ENCODE results near the gene AJAP1.

The AJAP1 gene

DNA sequence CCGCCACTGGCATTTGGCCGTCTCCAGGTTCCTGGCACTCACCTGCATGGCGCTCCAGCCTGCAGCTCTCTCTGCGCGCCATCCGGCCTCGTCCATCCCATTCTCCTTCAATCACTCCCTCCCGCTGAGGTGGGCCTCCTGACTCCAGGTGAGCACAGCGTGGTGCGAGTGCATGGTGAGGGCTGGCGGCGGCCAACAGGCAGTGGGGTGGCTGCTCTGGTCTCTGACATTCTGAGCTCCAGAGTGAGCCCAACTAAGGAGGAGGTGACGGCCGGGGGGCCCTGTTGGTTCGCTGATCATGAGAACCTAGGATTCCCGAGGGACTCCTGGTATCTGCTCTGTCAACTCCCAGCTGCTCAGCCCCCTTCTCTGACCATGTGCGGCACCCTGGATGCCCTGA, 130.4 kb downstream of the AJAP1 start (continued):
- TF ChIP-seq ZNF529 (tag by site-specific recombination; IDR thresholded peaks at IDR 0.05; ENCODE audit: insufficient replicate concordance), result no peak
- TF ChIP-seq SCRT2 (tag by site-specific recombination; IDR thresholded peaks at IDR 0.05), result no peak
- TF ChIP-seq HOXC10 (CRISPR knock-in tag; IDR thresholded peaks at IDR 0.05), result no peak
- TF ChIP-seq GLI2 (tag by site-specific recombination; IDR thresholded peaks at IDR 0.05; ENCODE audit: borderline replicate concordance, low read depth), result no peak
- no peak for TF ChIP-seq ZNF623 (tag by site-specific recombination; IDR thresholded peaks at IDR 0.05)
- no peak for TF ChIP-seq ZNF571 (tag by site-specific recombination; IDR thresholded peaks at IDR 0.05)
- TF ChIP-seq ZNF223 (tag by site-specific recombination; IDR thresholded peaks at IDR 0.05), result no peak
- no peak for TF ChIP-seq SP2 (tag by site-specific recombination; IDR thresholded peaks at IDR 0.05)
- TF ChIP-seq, protein P1, sequence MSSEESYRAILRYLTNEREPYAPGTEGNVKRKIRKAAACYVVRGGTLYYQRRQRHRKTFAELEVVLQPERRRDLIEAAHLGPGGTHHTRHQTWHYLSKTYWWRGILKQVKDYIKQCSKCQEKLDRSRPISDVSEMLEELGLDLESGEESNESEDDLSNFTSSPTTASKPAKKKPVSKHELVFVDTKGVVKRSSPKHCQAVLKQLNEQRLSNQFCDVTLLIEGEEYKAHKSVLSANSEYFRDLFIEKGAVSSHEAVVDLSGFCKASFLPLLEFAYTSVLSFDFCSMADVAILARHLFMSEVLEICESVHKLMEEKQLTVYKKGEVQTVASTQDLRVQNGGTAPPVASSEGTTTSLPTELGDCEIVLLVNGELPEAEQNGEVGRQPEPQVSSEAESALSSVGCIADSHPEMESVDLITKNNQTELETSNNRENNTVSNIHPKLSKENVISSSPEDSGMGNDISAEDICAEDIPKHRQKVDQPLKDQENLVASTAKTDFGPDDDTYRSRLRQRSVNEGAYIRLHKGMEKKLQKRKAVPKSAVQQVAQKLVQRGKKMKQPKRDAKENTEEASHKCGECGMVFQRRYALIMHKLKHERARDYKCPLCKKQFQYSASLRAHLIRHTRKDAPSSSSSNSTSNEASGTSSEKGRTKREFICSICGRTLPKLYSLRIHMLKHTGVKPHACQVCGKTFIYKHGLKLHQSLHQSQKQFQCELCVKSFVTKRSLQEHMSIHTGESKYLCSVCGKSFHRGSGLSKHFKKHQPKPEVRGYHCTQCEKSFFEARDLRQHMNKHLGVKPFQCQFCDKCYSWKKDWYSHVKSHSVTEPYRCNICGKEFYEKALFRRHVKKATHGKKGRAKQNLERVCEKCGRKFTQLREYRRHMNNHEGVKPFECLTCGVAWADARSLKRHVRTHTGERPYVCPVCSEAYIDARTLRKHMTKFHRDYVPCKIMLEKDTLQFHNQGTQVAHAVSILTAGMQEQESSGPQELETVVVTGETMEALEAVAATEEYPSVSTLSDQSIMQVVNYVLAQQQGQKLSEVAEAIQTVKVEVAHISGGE (tag by site-specific recombination; conservative IDR thresholded peaks at IDR 0.05; ENCODE audit: low read depth), result no peak

DNA sequence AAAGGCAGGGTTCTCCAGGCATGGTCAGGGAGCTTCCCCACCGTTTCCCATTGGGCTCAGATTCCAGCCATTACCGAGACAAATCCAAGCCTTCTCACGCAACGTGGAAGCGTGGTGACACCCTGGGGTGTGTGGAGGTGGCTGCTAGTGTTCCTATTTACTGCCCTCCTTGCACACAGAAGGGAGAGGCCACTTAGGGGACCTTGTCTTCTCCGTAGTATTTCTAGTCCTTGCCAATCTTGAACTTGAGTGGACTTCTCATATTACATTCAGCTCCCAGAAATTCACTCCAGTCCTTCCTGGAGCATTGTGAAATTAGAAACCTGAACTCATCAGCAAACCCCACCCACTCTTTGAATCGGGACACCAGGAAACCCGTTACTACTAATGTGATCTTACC, 131.6 kb downstream of the AJAP1 start:
- CTCF ChIA-PET, result no interaction called here
- TF ChIP-seq ZNF560 (tag by site-specific recombination; IDR thresholded peaks at IDR 0.05; ENCODE audit: borderline replicate concordance) (no peak), TCF7L2 (IDR thresholded peaks at IDR 0.05; ENCODE audit: borderline replicate concordance, low read depth, low read length) (no peak), SETDB1 (IDR thresholded peaks at IDR 0.05; ENCODE audit: insufficient read length, low read length) (no peak), ZNF768 (tag by site-specific recombination; IDR thresholded peaks at IDR 0.05) (no peak), ZNF610 (tag by site-specific recombination; IDR thresholded peaks at IDR 0.05; ENCODE audit: borderline replicate concordance) (no peak), ZNF214 (tag by site-specific recombination; IDR thresholded peaks at IDR 0.05; ENCODE audit: borderline replicate concordance) (no peak), ZBTB1 (tag by site-specific recombination; IDR thresholded peaks at IDR 0.05) (no peak), GLI4 (tag by site-specific recombination; IDR thresholded peaks at IDR 0.05) (no peak)
- TF ChIP-seq, protein P2, sequence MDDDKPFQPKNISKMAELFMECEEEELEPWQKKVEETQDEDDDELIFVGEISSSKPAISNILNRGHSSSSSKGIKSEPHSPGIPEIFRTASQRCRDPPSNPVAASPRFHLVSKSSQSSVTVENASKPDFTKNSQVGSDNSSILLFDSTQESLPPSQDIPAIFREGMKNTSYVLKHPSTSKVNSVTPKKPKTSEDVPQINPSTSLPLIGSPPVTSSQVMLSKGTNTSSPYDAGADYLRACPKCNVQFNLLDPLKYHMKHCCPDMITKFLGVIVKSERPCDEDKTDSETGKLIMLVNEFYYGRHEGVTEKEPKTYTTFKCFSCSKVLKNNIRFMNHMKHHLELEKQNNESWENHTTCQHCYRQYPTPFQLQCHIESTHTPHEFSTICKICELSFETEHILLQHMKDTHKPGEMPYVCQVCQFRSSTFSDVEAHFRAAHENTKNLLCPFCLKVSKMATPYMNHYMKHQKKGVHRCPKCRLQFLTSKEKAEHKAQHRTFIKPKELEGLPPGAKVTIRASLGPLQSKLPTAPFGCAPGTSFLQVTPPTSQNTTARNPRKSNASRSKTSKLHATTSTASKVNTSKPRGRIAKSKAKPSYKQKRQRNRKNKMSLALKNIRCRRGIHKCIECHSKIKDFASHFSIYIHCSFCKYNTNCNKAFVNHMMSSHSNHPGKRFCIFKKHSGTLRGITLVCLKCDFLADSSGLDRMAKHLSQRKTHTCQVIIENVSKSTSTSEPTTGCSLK (tag by site-specific recombination; IDR thresholded peaks at IDR 0.05), result no peak
- TF ChIP-seq, protein P1 (tag by site-specific recombination; conservative IDR thresholded peaks at IDR 0.05; ENCODE audit: low read depth), result no peak
- TF ChIP-seq, protein P3, sequence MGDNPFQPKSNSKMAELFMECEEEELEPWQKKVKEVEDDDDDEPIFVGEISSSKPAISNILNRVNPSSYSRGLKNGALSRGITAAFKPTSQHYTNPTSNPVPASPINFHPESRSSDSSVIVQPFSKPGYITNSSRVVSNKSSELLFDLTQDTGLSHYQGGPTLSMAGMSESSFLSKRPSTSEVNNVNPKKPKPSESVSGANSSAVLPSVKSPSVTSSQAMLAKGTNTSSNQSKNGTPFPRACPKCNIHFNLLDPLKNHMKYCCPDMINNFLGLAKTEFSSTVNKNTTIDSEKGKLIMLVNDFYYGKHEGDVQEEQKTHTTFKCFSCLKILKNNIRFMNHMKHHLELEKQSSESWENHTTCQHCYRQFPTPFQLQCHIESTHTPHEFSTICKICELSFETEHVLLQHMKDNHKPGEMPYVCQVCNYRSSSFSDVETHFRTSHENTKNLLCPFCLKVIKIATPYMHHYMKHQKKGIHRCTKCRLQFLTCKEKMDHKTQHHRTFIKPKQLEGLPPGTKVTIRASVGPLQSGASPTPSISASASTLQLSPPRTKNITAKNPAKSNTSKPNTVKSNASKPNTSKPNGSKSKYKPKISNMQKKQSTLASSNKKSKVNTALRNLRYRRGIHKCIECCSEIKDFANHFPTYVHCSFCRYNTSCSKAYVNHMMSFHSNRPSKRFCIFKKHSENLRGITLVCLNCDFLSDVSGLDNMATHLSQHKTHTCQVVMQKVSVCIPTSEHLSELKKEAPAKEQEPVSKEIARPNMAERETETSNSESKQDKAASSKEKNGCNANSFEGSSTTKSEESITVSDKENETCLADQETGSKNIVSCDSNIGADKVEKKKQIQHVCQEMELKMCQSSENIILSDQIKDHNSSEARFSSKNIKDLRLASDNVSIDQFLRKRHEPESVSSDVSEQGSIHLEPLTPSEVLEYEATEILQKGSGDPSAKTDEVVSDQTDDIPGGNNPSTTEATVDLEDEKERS (tag by site-specific recombination; IDR thresholded peaks at IDR 0.05), result no peak
- TF ChIP-seq, protein P4, sequence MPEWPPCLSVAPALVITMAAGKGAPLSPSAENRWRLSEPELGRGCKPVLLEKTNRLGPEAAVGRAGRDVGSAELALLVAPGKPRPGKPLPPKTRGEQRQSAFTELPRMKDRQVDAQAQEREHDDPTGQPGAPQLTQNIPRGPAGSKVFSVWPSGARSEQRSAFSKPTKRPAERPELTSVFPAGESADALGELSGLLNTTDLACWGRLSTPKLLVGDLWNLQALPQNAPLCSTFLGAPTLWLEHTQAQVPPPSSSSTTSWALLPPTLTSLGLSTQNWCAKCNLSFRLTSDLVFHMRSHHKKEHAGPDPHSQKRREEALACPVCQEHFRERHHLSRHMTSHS (tag by site-specific recombination; IDR thresholded peaks at IDR 0.05), result no peak
- Histone ChIP-seq H3K4me1 (ENCODE audit: control insufficient read depth, insufficient read depth, low read length) (no peaks in the 10 kb centered on the region), H3K4me3 (ENCODE audit: low read depth, low read length) (no peak overlapping the region), H3K27ac (ENCODE audit: extremely low read depth, low read depth, low read length) (no peak overlapping the region), H3K36me3 (ENCODE audit: control insufficient read depth in 2 of 2, insufficient read depth in 1 of 2, low read length in 2 of 2) (no peaks in the 10 kb centered on the region), H3K9me3 (ENCODE audit: control insufficient read depth, insufficient read depth, low read depth, low read length) (no peaks in the 10 kb centered on the region)
- POLR2A ChIA-PET, result no interaction called here
